Measurements from ENCODE around the gene C4orf36. TPM values are rescaled to one million over a fixed set of nuclear protein-coding genes. Genes with fewer than 3 reads are reported as not detected.

The C4orf36 gene
- total RNA-seq, 6 experiments from 2014 or later = 0.66 to 2.5 (median 1.5) TPM

DNA sequence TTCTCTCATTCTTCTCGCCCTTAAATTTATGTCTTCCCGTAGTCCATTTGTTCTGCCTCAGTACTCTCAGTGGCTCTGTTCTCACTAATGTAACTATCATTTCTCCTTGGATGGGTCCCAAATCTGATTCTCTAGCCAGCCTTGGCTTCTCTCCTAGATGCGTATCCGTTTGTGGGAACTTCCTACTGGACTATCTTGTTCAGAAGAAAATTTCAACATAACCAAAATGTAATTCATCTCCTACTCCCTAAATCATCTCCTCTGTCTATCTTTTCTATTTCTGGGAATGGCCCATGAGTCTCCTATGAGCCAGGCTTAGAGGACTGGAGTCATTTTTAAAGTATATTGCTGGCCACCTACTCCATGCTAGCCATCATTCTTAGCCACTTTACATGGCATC is 4.4 kb upstream of the C4orf36 start:
- peaks cover 24% of the 10 kb centered on the region for H3K4me1 Mint-ChIP-seq (ENCODE audit: low read depth)
- no peak overlapping the region for H3K27ac Mint-ChIP-seq
- TF ChIP-seq, protein P1, sequence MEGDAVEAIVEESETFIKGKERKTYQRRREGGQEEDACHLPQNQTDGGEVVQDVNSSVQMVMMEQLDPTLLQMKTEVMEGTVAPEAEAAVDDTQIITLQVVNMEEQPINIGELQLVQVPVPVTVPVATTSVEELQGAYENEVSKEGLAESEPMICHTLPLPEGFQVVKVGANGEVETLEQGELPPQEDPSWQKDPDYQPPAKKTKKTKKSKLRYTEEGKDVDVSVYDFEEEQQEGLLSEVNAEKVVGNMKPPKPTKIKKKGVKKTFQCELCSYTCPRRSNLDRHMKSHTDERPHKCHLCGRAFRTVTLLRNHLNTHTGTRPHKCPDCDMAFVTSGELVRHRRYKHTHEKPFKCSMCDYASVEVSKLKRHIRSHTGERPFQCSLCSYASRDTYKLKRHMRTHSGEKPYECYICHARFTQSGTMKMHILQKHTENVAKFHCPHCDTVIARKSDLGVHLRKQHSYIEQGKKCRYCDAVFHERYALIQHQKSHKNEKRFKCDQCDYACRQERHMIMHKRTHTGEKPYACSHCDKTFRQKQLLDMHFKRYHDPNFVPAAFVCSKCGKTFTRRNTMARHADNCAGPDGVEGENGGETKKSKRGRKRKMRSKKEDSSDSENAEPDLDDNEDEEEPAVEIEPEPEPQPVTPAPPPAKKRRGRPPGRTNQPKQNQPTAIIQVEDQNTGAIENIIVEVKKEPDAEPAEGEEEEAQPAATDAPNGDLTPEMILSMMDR (IDR thresholded peaks at IDR 0.05) = no peak
- peak; percentile 21 for DNase-seq
- no peaks in the 10 kb centered on the region for H3K9me3 Mint-ChIP-seq
- H3K36me3 Mint-ChIP-seq (ENCODE audit: low read depth) = peaks cover 5% of the 10 kb centered on the region
- H3K4me3 Mint-ChIP-seq = no peak overlapping the region
- H3K27me3 Mint-ChIP-seq (ENCODE audit: insufficient read depth) = no peaks in the 10 kb centered on the region; the same call in 1 of the 2 replicates

DNA sequence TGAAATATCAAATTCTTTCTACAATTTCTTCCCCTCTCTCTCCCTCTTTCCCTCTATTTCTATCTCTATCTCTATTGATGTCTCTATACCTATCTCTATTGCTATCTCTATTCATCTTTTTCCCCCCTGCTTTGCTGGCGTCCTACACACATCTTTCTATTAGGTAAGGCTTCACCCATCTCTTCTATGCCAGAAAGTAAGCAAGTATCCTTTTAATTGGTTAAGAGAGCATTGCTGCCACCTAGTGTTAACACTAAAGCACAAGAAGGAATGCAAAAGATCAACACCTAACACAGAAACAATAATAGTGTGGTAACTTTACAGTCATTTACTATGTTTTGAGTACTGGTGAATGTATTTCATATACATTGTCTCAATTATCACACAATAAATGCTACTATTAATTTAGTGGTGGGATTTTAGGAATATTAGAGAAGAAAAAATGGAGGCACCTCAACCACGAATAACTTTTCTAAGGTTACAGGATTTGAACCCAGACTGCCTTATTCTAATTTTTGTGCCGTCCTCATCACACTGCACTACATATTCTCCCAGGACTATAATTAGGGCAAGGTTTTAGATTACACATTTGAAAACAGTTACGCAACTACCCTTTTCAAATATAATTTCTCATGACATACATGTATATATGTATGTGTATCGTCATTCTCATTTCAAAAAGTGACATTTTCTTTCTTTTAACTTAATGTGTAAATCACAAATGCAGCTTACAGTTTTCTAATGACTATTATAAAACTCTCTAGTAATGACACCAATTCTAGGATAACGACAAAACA is 3.7 kb upstream of the C4orf36 start:
- peak; percentile 80 for DNase-seq
- peaks cover 5% of the 10 kb centered on the region for H3K36me3 Mint-ChIP-seq (ENCODE audit: low read depth)
- H3K4me3 Mint-ChIP-seq = no peak overlapping the region
- no peak overlapping the region for H3K27ac Mint-ChIP-seq
- H3K9me3 Mint-ChIP-seq = no peaks in the 10 kb centered on the region
- no peaks in the 10 kb centered on the region; the same call in 1 of the 2 replicates for H3K27me3 Mint-ChIP-seq (ENCODE audit: insufficient read depth)
- TF ChIP-seq, protein P1 (IDR thresholded peaks at IDR 0.05) = peak; percentile 90
- peaks cover 31% of the 10 kb centered on the region for H3K4me1 Mint-ChIP-seq (ENCODE audit: low read depth)

DNA sequence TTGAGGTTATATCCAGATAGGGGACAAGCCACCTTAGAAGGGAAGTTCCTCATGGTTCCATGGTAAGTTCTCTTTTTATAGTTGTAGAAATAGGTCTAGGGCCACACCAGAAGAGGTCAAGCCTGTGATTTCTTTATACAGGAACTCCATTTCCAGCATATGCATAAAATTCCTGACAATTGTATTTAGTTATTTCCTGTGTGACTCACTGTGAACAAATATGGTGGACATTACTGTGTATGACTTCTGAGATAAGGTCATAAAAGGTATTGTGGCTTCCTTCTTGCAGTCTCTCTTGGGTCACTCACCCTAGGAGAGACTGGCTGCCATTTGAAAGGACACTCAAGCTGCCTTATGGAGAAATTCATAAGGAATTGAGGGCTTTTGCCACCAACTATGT is 2.2 kb upstream of the C4orf36 start:
- peaks cover 35% of the 10 kb centered on the region for H3K4me1 Mint-ChIP-seq (ENCODE audit: low read depth)
- H3K27me3 Mint-ChIP-seq (ENCODE audit: insufficient read depth) = no peaks in the 10 kb centered on the region; the same call in 1 of the 2 replicates
- TF ChIP-seq, protein P1 (IDR thresholded peaks at IDR 0.05) = no peak
- no peak overlapping the region for H3K4me3 Mint-ChIP-seq
- peak overlapping the region; percentile 64 for H3K27ac Mint-ChIP-seq
- peaks cover 5% of the 10 kb centered on the region for H3K36me3 Mint-ChIP-seq (ENCODE audit: low read depth)
- H3K9me3 Mint-ChIP-seq = no peaks in the 10 kb centered on the region
- peak; percentile 27 for DNase-seq

DNA sequence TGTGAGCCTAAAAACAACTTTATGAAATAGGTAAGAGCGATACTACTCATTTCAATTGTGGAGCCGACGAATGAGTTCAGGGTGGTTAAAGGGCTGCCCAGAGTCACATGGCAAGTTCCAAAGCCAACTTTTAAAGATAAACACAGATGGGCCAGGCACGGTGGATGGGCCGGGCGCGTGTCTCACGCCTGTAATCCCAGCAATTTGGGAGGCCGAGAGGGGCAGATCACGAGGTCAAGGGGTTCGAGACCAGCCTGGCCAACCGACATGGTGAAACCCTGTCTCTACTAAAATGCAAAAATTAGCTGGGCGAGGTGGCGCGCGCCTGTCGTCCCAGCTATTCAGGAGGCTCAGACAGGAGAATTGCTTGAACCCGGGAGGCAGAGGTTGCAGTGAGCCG is 914 bp upstream of the C4orf36 start:
- Mint-ChIP-seq H3K4me3 (peak overlapping the region; percentile 90), H3K27me3 (ENCODE audit: insufficient read depth) (no peaks in the 10 kb centered on the region; the same call in 1 of the 2 replicates), H3K27ac (peak overlapping the region; percentile 90), H3K4me1 (ENCODE audit: low read depth) (peaks cover 35% of the 10 kb centered on the region), H3K9me3 (no peaks in the 10 kb centered on the region), H3K36me3 (ENCODE audit: low read depth) (peaks cover 5% of the 10 kb centered on the region)
- TF ChIP-seq, protein P1 (IDR thresholded peaks at IDR 0.05) = no peak
- no peak for DNase-seq

DNA sequence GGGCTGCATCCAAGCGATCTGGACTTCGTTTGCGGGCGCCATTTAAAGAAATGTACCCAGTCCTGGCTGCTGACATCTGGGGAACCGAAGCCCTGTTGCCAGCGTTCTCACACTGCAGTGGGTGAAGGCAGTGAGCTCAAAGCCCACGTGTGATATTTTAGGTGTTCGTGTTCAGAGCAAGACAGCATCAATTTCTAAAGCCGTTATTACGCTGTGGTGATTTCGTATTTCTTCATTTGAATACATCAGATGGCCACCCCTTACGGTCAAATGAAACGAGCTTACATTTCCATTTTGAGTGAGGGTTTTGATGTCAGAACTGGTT is 376 bp upstream of the C4orf36 start:
- peak; percentile 15 for DNase-seq
- H3K9me3 Mint-ChIP-seq = no peaks in the 10 kb centered on the region
- H3K4me3 Mint-ChIP-seq = peak overlapping the region; percentile 90
- H3K36me3 Mint-ChIP-seq (ENCODE audit: low read depth) = peaks cover 5% of the 10 kb centered on the region
- TF ChIP-seq, protein P1 (IDR thresholded peaks at IDR 0.05) = no peak
- peaks cover 35% of the 10 kb centered on the region for H3K4me1 Mint-ChIP-seq (ENCODE audit: low read depth)
- no peaks in the 10 kb centered on the region; the same call in 1 of the 2 replicates for H3K27me3 Mint-ChIP-seq (ENCODE audit: insufficient read depth)
- peak overlapping the region; percentile 90 for H3K27ac Mint-ChIP-seq
